GM03348 (cell line): ENCODE measurements around the gene BORCS6.

ENCODE experiments used
- DNase-seq: peaks from one replicate; pipeline ENCODE4 v3.0.0; 2012; ENCODE audit warnings: low spot score

BORCS6 gene

DNA sequence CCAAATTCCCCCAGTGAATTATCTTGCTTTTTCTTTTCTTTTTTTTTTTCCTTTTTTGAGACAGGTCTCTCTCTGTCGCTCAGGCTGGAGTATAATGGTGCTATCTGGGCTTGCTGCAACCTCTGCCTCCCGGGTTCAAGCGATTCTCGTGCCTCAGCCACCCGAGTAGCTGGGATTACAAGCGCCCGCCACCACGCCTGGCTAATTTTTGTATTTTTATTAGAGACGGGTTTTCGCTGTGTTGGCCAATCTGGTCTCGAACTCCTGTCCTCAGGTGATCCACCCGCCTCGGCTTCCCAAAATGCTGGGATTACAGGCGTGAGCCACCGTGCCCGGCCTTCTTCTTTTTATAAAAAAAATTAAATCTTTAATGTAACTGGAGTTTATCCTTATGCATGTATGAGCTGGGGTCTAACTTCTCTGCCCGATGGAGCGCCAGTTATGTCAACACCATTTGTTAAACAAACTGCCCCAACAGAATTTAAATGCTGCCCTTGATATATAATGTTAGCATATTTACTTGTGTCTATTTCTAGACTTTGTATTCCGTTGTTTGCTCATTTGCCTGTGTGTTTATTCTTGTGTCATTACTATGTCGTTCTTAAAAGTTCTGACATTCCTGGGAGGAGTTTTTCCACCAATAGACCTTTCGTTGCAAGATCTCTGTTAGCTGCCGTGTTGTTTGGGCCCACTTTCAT lies 20.9 kb upstream of the BORCS6 start:
- no peak for DNase-seq

DNA sequence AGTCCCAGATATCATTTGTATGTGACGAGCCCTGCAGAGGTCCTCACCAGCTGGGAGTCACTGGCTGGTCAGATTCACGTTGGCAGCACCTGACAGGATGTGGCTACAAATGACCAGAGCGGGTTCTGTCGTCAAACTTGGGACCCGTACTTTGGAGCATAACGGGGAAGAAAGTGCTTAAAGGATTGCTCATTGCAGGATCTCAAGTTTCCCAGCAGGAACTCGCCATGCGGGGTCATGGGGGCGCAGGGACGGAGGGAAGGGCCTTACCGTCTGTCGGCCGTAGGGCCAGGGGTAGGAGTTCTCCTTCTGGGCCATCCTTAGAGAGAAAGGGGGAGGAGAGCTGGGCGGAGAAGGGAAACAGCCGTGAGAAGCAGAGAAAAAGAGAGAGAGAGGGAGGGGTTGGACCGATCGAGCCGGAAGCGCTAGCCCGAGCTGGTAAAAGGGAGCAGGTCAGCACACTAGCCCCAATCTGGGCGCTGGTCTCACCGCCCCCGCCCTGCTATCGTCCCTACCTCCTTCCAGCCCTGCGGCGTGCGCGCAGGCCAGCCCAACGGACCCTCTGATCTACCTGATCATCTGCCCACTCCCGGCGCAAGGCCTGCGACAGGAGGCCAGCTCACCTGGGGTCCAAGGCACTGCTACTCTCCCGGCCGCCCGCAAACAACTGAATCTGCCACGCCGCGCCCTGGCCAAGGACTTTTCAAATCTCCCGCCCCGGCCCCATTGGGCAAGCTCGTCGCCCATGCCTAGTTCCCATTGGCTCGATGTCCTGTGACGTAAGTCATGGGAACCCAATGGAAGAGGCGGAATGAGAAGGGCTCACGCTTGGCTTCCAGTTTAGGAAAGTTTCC lies 20.2 kb upstream of the BORCS6 start, which contains the start of gene AURKB:
TSS of gene AURKB (minus strand) at position 669 of the 854 bp plus-strand sequence. CDS start at position 318, 351 bp downstream.
- peak; percentile 97 for DNase-seq

DNA sequence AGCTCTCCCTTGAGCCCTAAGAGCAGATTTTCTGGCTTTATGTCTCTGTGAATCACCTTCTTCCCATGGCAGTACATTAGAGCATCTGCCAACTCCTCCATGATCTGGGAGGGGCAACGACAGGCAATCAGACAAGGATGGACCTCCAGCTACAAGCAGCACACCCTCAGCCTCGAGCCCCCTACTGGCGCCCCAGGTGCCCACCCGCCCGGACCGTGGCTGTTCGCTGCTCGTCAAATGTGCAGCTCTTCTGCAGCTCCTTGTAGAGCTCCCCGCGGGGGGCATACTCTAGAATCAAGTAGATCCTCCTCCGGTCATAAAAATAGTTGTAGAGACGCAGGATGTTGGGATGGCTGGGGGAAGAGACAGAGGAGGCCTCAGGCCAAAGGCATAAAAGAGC lies 16.6 kb upstream of the BORCS6 start:
- no peak for DNase-seq

- DNase-seq, result no peak
Observed at GRCh38 chr17:8204761-8205555, 15.0 kb upstream of the BORCS6 start.

DNA sequence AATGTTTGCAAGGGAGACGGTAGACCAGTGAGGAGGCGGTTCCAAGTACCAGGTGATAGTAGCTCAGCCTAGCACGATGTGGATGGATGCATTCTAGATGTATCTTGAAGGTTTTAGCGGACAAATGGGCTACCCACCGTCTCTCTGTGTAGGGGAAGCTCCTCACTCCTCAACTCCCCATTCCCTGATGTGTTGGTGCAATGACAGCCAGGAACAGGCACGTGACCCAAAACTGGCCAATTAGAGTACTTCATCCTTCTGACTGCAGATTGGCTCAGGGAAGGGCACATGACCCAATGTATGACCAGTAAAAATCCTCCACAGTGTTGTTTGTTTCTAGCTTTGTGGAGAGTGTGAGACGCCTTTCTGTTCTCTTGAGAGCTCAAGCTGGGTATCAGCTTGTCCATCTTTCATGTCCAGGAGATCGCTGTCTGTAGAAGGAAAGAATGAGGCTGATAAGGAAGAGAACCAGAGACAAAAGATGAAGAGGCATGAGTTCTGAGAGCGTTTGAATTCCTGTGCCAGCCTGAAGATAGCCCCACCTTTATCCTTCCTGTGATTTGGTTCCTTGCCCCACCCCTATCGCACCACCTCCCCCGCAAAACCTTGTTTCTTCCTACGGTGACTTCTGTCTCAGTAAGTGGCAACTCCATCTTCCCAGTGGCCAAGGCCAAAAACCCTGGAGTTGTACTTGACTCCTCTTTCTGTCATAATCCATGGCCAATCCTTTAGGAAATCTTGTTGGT lies 2.3 kb upstream of the BORCS6 start:
- peak; percentile 60 for DNase-seq

- no peak for DNase-seq
Observed at GRCh38 chr17:8190506-8190905, 526 bp upstream of the BORCS6 start.

DNA sequence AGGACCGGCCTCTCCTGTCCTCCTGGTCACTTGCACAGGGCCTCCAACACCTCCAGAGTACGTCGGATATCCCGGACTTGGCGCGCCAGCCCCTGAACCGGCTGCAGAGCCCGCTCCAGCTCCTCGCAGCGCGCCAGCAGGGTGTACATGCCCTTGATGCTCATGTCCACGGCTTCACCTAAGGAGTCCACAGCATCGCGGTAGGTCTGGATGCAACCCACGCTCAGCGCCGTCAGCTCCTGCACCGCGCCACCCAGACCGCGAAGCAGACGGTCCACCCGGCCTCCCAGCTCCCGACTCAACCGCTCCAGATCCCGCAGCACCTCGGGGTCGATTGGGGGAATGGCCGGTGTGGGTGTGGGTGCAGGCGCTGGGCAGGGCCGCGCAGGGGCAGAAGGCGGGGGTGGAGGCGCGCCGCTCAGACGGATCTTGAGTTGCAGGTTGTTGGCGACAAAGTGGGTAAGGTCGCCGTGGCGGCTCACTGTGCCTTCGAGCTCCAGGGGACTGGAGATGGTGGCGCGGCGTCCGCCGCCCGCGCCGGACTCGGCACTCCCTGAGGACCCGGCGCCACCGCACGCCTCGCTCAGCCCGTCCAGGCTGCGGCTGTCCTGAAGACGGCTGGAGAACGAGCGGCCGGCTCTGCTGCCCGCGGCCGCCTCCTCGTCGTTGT lies 804 bp downstream of the BORCS6 start:
- DNase-seq, result peak; percentile 18

GRCh38 chr17:8188263-8188839 lies 1.6 kb downstream of the BORCS6 start:
- no peak for DNase-seq

GRCh38 chr17:8187517-8188262 lies 2.3 kb downstream of the BORCS6 start:
- peak; percentile 86 for DNase-seq

DNA sequence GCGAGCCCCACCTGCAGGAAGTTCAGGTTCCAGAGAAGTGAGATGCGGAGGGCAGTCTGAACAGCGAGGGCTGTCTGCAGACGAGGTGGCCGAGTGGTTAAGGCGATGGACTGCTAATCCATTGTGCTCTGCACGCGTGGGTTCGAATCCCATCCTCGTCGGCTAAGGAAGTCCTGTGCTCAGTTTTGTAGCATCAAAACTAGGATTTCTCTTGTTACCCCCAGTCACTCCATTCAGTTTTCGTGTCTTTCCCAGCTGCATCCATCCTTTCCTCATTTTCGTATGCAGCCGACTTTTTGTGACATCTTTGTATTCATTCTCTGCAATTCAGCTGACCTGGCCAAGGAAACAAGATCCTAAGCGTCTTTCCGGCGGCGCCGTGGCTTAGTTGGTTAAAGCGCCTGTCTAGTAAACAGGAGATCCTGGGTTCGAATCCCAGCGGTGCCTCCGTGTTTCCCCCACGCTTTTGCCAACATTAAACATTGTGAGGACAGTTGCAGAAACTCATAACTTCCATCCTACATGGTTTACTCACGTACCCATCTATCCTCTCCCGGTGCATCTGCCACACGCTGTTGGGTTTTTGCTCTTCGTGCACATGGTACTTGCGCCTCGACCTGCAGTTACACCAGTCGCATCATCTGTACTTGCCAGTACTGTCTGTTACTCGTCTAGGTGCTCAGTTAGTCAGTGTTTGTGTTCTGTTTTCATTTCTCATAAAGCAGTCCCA lies 3.0 kb downstream of the BORCS6 start:
- peak; percentile 74 for DNase-seq

DNA sequence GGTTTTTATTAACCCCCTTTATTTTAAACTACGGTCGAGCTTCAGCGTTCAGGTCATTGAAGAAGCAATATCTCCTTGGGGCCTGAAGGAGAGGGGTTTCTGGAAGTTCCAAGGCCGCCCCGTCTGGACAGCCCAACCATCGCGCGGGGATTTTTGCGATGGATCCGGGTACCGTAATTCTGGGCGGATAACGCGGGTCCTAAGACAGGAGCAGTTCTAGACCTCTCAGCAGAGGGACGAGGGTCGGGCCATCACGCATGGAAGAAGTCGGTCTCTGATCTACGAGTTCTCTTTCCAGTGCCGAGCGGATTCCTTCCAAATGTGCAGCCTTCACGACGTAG lies 3.6 kb downstream of the BORCS6 start:
- no peak for DNase-seq

- DNase-seq, result peak; percentile 72
Observed at GRCh38 chr17:8185582-8186445, 4.2 kb downstream of the BORCS6 start.

- DNase-seq, result no peak
Observed at GRCh38 chr17:8176998-8177731, 12.8 kb downstream of the BORCS6 start.

DNA sequence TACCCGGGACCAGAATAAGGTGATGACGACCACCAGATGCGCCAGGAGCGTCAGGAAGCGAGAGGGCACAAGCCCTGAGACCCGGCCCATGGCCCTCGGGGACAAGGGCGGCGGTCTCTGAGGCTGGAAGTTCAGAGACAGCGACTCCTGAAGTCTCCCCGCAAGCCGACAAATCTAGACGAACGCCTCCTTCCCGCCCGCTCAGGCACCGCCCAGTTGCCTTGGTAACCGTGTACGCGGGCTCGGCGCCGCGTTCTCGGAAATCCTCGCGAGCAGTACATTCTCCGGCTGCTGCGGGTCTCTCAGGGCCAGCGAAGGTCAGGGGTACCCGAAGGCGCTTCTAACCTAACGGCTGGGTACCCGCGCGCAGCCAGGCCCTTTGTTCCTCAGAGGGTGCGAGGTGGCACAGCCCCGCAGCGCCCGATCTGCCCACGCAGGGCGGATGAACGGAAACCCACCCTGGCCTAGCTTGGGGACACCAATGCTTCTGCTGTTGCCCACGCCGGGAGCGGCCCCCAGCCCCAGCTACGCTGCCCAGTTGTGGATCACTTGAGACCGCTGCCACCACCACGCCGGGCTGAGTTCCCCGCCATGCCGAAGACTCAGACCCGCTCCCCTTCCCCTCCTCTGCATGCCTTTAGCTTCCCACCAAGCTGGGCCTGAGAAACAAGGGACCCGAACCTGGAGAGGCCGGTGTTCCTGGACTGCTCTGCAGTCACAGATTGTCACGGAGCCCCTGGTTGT lies 13.6 kb downstream of the BORCS6 start, which contains the start of gene TMEM107:
TSS of gene TMEM107 (minus strand) at position 184 of the 744 bp plus-strand sequence. CDS start at position 90, 94 bp downstream.
- DNase-seq, result peak; percentile 88

- DNase-seq, result no peak
Observed at GRCh38 chr17:8175795-8176196, 14.2 kb downstream of the BORCS6 start.

GRCh38 chr17:8173871-8174322 lies 16.1 kb downstream of the BORCS6 start:
- DNase-seq, result no peak
